ENCODE measurements around the gene DZANK1. TPM values are rescaled to one million over a fixed set of nuclear protein-coding genes. Genes with fewer than 3 reads are reported as not detected.
"Not testable (repeated sequence)": the region's sequence is repeated elsewhere in the genome, so short reads cannot be mapped to it uniquely, and the experiment has no call there.

Gene DZANK1
- total RNA-seq, result 1.7 TPM

GRCh38 chr20:18466894-18467730 is at the start of gene DZANK1, which contains the start of gene POLR3F:
Gene DZANK1 (minus strand): TSS chr20:18467030. CDS start chr20:18465358, 1,672 bp downstream.
Gene POLR3F (plus strand): TSS chr20:18467390. CDS start chr20:18467507, 117 bp downstream.
- DNase-seq, result peak; percentile 99

- no peak for DNase-seq
These were observed 49.1 kb upstream of the DZANK1 start for GRCh38 chr20:18515973-18516372.

GRCh38 chr20:18514127-18514526 is 47.3 kb upstream of the DZANK1 start:
- no peak for DNase-seq

- no peak for DNase-seq
These were observed 46.4 kb upstream of the DZANK1 start for GRCh38 chr20:18513208-18513607.

- no peak for DNase-seq
These were observed 44.7 kb upstream of the DZANK1 start for GRCh38 chr20:18511571-18511970.

GRCh38 chr20:18507218-18508191 is 40.7 kb upstream of the DZANK1 start, which contains the start of gene SEC23B:
Gene SEC23B (plus strand): TSS chr20:18507940. CDS start chr20:18510836, 2,896 bp downstream.
- DNase-seq, result peak; percentile 98

- no peak for DNase-seq
These were observed 39.9 kb upstream of the DZANK1 start for GRCh38 chr20:18506744-18507143.

- no peak for DNase-seq
These were observed 37.7 kb upstream of the DZANK1 start for GRCh38 chr20:18504479-18505060.

GRCh38 chr20:18501672-18502071 is 34.8 kb upstream of the DZANK1 start:
- not testable (repeated sequence) for DNase-seq

- no peak for DNase-seq
These were observed 30.8 kb upstream of the DZANK1 start for GRCh38 chr20:18497603-18498002.

- peak; percentile 73 for DNase-seq
These were observed 30.1 kb upstream of the DZANK1 start, which contains the start of gene RBBP9 for GRCh38 chr20:18496740-18497592. Gene RBBP9 (minus strand): TSS chr20:18497225. CDS start chr20:18497167, 58 bp downstream.

GRCh38 chr20:18496042-18496441 is 29.2 kb upstream of the DZANK1 start:
- no peak for DNase-seq

GRCh38 chr20:18488301-18488700 is 21.5 kb upstream of the DZANK1 start:
- no peak for DNase-seq

GRCh38 chr20:18481596-18481995 is 14.8 kb upstream of the DZANK1 start:
- no peak for DNase-seq

GRCh38 chr20:18477821-18478220 is 11.0 kb upstream of the DZANK1 start:
- DNase-seq, result no peak

GRCh38 chr20:18477218-18477617 is 10.4 kb upstream of the DZANK1 start:
- no peak for DNase-seq

- peak; percentile 85 for DNase-seq
These were observed 296 bp downstream of the DZANK1 start for GRCh38 chr20:18466574-18466893.

GRCh38 chr20:18465536-18466200 is 1.2 kb downstream of the DZANK1 start:
- DNase-seq, result no peak

- DNase-seq, result no peak
These were observed 10.2 kb downstream of the DZANK1 start for GRCh38 chr20:18456600-18456999.

- no peak for DNase-seq
These were observed 22.9 kb downstream of the DZANK1 start for GRCh38 chr20:18443886-18444285.

- no peak for DNase-seq
These were observed 26.4 kb downstream of the DZANK1 start for GRCh38 chr20:18440403-18440802.
